Measurements from ENCODE around the gene ATAT1. TPM values are rescaled to one million over a fixed set of nuclear protein-coding genes. Genes with fewer than 3 reads are reported as not detected.

ATAT1 gene
- total and polyA plus RNA-seq, 2 experiments from 2014 or later, result 12.8 to 23.0 TPM

GRCh38 chr6:30689022-30689865, 62.6 kb downstream of the ATAT1 start (continued):
- TF ChIP-seq REST (IDR thresholded peaks at IDR 0.05; ENCODE audit: unreplicated experiment), result no peak

DNA sequence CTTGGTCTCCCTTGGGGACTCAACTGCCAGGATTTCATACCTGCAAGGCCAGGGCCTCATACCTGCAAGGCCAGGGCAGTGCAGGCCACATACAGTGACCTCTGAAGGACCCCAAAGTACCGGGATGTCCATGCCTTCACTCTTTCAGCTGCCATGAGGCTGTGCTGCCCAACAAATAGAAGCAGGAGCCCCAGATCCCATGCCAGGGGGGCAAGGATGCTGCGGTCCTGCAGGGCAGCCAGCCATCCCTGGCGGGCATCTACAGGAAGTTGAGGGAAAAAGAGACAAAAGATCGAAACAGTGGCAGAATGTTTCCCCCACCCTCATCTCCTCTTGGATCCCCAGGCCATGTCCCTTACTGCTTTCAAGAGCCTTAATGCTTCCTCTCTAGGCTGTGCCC, 63.3 kb downstream of the ATAT1 start:
- no peaks in the 10 kb centered on the region for H3K9me2 ChIP-seq (ENCODE audit: insufficient read depth)
- 0 out of 2 replicates have a peak, but pooled peaks cover 5% of the 10 kb centered on the region for H3K27me3 ChIP-seq (ENCODE audit: insufficient read depth)
- H3K4me1 Mint-ChIP-seq, result peaks cover 48% of the 10 kb centered on the region
- H3K9me3 Mint-ChIP-seq, result no peaks in the 10 kb centered on the region; the same call in 2 of the 3 replicates
- no peak for DNase-seq (ENCODE audit: low spot score)
- H3K36me3 Mint-ChIP-seq (ENCODE audit: low read depth), result peaks cover 18% of the 10 kb centered on the region
- H3K27ac Mint-ChIP-seq, result peak overlapping the region; percentile 80; the same call in 1 of the 2 replicates
- H3K79me2 ChIP-seq (replicated peaks; ENCODE audit: insufficient read depth), result peaks cover 7% of the 10 kb centered on the region; the same call in 1 of the 2 replicates
- H3K4me3 Mint-ChIP-seq, result peak overlapping the region; percentile 88
- H3K36me3 ChIP-seq (ENCODE audit: insufficient read depth), result no peaks in the 10 kb centered on the region
- H3K27ac ChIP-seq (ENCODE audit: low read depth), result peak overlapping the region; percentile 90
- H3K4me2 ChIP-seq, result peak overlapping the region; percentile 81
- ATAC-seq, result no peak
- peaks cover 30% of the 10 kb centered on the region for H3K4me1 ChIP-seq (ENCODE audit: insufficient read depth)
- no peaks in the 10 kb centered on the region for H4K20me1 ChIP-seq (replicated peaks; ENCODE audit: insufficient read depth)
- H3K27me3 Mint-ChIP-seq (ENCODE audit: insufficient read depth, low read depth, poor library complexity), result peaks cover 34% of the 10 kb centered on the region
- peak overlapping the region; percentile 94 for H3K4me3 ChIP-seq
- peaks cover 12% of the 10 kb centered on the region for H3F3A ChIP-seq (replicated peaks; ENCODE audit: low read depth)
- peak overlapping the region; percentile 99; the same call in 1 of the 2 replicates for H2AFZ ChIP-seq
- TF ChIP-seq STAT1 (IDR thresholded peaks at IDR 0.05; ENCODE audit: unreplicated experiment), result no peak
- no peak for TF ChIP-seq ETS1 (IDR thresholded peaks at IDR 0.05)
- no peak for TF ChIP-seq EZH2 (IDR thresholded peaks at IDR 0.05; ENCODE audit: low read depth, unreplicated experiment)
- no peak for TF ChIP-seq ZNF331 (CRISPR knock-in tag; IDR thresholded peaks at IDR 0.05; ENCODE audit: low read depth)
- TF ChIP-seq JUNB (IDR thresholded peaks at IDR 0.05; ENCODE audit: unreplicated experiment), result no peak
- TF ChIP-seq, protein P1, sequence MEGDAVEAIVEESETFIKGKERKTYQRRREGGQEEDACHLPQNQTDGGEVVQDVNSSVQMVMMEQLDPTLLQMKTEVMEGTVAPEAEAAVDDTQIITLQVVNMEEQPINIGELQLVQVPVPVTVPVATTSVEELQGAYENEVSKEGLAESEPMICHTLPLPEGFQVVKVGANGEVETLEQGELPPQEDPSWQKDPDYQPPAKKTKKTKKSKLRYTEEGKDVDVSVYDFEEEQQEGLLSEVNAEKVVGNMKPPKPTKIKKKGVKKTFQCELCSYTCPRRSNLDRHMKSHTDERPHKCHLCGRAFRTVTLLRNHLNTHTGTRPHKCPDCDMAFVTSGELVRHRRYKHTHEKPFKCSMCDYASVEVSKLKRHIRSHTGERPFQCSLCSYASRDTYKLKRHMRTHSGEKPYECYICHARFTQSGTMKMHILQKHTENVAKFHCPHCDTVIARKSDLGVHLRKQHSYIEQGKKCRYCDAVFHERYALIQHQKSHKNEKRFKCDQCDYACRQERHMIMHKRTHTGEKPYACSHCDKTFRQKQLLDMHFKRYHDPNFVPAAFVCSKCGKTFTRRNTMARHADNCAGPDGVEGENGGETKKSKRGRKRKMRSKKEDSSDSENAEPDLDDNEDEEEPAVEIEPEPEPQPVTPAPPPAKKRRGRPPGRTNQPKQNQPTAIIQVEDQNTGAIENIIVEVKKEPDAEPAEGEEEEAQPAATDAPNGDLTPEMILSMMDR (conservative IDR thresholded peaks at IDR 0.05; ENCODE audit: low read depth in 2 of 2), result no peak
- TF ChIP-seq, protein P2, sequence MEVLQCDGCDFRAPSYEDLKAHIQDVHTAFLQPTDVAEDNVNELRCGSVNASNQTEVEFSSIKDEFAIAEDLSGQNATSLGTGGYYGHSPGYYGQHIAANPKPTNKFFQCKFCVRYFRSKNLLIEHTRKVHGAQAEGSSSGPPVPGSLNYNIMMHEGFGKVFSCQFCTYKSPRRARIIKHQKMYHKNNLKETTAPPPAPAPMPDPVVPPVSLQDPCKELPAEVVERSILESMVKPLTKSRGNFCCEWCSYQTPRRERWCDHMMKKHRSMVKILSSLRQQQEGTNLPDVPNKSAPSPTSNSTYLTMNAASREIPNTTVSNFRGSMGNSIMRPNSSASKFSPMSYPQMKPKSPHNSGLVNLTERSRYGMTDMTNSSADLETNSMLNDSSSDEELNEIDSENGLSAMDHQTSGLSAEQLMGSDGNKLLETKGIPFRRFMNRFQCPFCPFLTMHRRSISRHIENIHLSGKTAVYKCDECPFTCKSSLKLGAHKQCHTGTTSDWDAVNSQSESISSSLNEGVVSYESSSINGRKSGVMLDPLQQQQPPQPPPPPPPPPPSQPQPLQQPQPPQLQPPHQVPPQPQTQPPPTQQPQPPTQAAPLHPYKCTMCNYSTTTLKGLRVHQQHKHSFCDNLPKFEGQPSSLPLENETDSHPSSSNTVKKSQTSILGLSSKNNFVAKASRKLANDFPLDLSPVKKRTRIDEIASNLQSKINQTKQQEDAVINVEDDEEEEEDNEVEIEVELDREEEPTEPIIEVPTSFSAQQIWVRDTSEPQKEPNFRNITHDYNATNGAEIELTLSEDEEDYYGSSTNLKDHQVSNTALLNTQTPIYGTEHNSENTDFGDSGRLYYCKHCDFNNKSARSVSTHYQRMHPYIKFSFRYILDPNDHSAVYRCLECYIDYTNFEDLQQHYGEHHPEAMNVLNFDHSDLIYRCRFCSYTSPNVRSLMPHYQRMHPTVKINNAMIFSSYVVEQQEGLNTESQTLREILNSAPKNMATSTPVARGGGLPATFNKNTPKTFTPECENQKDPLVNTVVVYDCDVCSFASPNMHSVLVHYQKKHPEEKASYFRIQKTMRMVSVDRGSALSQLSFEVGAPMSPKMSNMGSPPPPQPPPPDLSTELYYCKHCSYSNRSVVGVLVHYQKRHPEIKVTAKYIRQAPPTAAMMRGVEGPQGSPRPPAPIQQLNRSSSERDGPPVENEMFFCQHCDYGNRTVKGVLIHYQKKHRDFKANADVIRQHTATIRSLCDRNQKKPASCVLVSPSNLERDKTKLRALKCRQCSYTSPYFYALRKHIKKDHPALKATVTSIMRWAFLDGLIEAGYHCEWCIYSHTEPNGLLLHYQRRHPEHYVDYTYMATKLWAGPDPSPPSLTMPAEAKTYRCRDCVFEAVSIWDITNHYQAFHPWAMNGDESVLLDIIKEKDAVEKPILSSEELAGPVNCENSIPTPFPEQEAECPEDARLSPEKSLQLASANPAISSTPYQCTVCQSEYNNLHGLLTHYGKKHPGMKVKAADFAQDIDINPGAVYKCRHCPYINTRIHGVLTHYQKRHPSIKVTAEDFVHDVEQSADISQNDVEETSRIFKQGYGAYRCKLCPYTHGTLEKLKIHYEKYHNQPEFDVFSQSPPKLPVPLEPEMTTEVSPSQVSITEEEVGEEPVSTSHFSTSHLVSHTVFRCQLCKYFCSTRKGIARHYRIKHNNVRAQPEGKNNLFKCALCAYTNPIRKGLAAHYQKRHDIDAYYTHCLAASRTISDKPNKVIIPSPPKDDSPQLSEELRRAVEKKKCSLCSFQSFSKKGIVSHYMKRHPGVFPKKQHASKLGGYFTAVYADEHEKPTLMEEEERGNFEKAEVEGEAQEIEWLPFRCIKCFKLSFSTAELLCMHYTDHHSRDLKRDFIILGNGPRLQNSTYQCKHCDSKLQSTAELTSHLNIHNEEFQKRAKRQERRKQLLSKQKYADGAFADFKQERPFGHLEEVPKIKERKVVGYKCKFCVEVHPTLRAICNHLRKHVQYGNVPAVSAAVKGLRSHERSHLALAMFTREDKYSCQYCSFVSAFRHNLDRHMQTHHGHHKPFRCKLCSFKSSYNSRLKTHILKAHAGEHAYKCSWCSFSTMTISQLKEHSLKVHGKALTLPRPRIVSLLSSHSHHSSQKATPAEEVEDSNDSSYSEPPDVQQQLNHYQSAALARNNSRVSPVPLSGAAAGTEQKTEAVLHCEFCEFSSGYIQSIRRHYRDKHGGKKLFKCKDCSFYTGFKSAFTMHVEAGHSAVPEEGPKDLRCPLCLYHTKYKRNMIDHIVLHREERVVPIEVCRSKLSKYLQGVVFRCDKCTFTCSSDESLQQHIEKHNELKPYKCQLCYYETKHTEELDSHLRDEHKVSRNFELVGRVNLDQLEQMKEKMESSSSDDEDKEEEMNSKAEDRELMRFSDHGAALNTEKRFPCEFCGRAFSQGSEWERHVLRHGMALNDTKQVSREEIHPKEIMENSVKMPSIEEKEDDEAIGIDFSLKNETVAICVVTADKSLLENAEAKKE (CRISPR knock-in tag; IDR thresholded peaks at IDR 0.05), result no peak
- no peak for TF ChIP-seq CREB1 (CRISPR knock-in tag; IDR thresholded peaks at IDR 0.05; ENCODE audit: low read depth)
- no peak for TF ChIP-seq NANOG (IDR thresholded peaks at IDR 0.05; ENCODE audit: borderline replicate concordance)
- no peak for TF ChIP-seq POLR2AphosphoS5 (IDR thresholded peaks at IDR 0.05; ENCODE audit: low read depth)
- TF ChIP-seq ZNF114 (CRISPR knock-in tag; IDR thresholded peaks at IDR 0.05), result no peak
